SW480 (cell line): ENCODE results near the gene THBD.

Experiments
- DNase-seq: peaks from one replicate; pipeline ENCODE4 v3.0.0-alpha.2; 2016; ENCODE audit warnings: low spot score

The THBD gene

GRCh38 chr20:23061734-23062561, 12.5 kb upstream of the THBD start:
- DNase-seq = peak; percentile 75

- no peak for DNase-seq
Measured at GRCh38 chr20:23061262-23061661, 11.8 kb upstream of the THBD start.

GRCh38 chr20:23060629-23061028, 11.2 kb upstream of the THBD start:
- DNase-seq = no peak

GRCh38 chr20:23059846-23060245, 10.4 kb upstream of the THBD start:
- DNase-seq = no peak

- DNase-seq = no peak
Measured at GRCh38 chr20:23059001-23059400, 9.5 kb upstream of the THBD start.

GRCh38 chr20:23058240-23058639, 8.8 kb upstream of the THBD start:
- DNase-seq = no peak

GRCh38 chr20:23052904-23053303, 3.4 kb upstream of the THBD start:
- no peak for DNase-seq

GRCh38 chr20:23050847-23051627, 1.6 kb upstream of the THBD start:
- no peak for DNase-seq

- no peak for DNase-seq
Measured at GRCh38 chr20:23050076-23050838, 785 bp upstream of the THBD start.

GRCh38 chr20:23048283-23049200, 930 bp downstream of the THBD start:
- DNase-seq = no peak

- no peak for DNase-seq
Measured at GRCh38 chr20:23047738-23048214, 1.7 kb downstream of the THBD start.

- no peak for DNase-seq
Measured at GRCh38 chr20:23047001-23047737, 2.3 kb downstream of the THBD start.

- no peak for DNase-seq
Measured at GRCh38 chr20:23046431-23046830, 3.0 kb downstream of the THBD start.

- DNase-seq = no peak
Measured at GRCh38 chr20:23043376-23043775, 6.1 kb downstream of the THBD start.

- no peak for DNase-seq
Measured at GRCh38 chr20:23042270-23042669, 7.2 kb downstream of the THBD start.

GRCh38 chr20:23039885-23040508, 9.5 kb downstream of the THBD start:
- peak; percentile 55 for DNase-seq

GRCh38 chr20:23039136-23039875, 10.2 kb downstream of the THBD start:
- no peak for DNase-seq

- peak; percentile 99 for DNase-seq
Measured at GRCh38 chr20:23037017-23037481, 12.4 kb downstream of the THBD start.

- DNase-seq = no peak
Measured at GRCh38 chr20:23036371-23036770, 13.1 kb downstream of the THBD start.
